GM10266 (cell line): Measurements from ENCODE around the gene POU4F3.

Experiments used
- DNase-seq: peaks from one replicate; pipeline ENCODE4 v3.0.0; 2012; ENCODE audit errors: extremely low spot score
- CTCF ChIP-seq: IDR thresholded peaks from 2 replicates; pipeline ENCODE4 v1.5.1; 2012; ENCODE audit warnings: mild to moderate bottlenecking, low read depth; ENCODE audit not compliant: control insufficient read depth, insufficient read depth; ENCODE audit errors: missing control alignments

Gene POU4F3

GRCh38 chr5:146345240-146345577, 6.6 kb downstream of the POU4F3 start:
- TF ChIP-seq CTCF, result no peak
- DNase-seq, result no peak

- no peak for TF ChIP-seq CTCF
- DNase-seq, result no peak
Observed at GRCh38 chr5:146345578-146346366, 7.1 kb downstream of the POU4F3 start.

- TF ChIP-seq CTCF, result no peak
- DNase-seq, result no peak
Observed at GRCh38 chr5:146357126-146357525, 18.5 kb downstream of the POU4F3 start.

- no peak for DNase-seq
- no peak for TF ChIP-seq CTCF
Observed at GRCh38 chr5:146359836-146360235, 21.2 kb downstream of the POU4F3 start.

GRCh38 chr5:146363161-146363874, 24.7 kb downstream of the POU4F3 start:
- no peak for DNase-seq
- no peak for TF ChIP-seq CTCF

- DNase-seq, result no peak
- TF ChIP-seq CTCF, result no peak
Observed at GRCh38 chr5:146365618-146366017, 27.0 kb downstream of the POU4F3 start.

GRCh38 chr5:146366904-146367303, 28.3 kb downstream of the POU4F3 start:
- no peak for TF ChIP-seq CTCF
- no peak for DNase-seq
